HG03025 (cell line): ENCODE data around the gene PTPRS.

ENCODE experiments used
- ATAC-seq: cut with Tn5 transposase; IDR thresholded peaks from one replicate; pipeline ENCODE4 v1.9.1; 2021; ENCODE audit warnings: mild to moderate bottlenecking, moderate library complexity; ENCODE audit not compliant: unreplicated experiment, low FRiP score

The PTPRS gene

DNA sequence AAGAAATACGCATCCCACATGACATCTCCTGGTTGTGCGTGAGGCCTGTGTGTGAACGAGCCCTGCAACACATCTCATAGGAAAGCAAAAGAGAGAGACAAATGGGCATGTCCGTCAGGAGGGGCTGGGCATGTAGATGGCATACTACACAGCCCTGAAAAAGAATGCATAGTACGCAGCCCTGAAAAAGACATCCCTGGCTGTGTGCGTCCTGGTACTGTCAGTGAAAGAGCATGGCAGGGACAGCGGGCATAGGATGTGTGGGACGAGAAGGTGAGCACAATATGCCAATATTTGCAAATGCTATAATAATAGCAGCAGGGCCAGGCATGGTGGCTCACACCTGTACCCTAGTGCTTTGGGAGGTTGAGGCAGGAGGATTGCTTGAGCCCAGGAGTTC is 28.6 kb downstream of the PTPRS start:
- no peak for ATAC-seq

DNA sequence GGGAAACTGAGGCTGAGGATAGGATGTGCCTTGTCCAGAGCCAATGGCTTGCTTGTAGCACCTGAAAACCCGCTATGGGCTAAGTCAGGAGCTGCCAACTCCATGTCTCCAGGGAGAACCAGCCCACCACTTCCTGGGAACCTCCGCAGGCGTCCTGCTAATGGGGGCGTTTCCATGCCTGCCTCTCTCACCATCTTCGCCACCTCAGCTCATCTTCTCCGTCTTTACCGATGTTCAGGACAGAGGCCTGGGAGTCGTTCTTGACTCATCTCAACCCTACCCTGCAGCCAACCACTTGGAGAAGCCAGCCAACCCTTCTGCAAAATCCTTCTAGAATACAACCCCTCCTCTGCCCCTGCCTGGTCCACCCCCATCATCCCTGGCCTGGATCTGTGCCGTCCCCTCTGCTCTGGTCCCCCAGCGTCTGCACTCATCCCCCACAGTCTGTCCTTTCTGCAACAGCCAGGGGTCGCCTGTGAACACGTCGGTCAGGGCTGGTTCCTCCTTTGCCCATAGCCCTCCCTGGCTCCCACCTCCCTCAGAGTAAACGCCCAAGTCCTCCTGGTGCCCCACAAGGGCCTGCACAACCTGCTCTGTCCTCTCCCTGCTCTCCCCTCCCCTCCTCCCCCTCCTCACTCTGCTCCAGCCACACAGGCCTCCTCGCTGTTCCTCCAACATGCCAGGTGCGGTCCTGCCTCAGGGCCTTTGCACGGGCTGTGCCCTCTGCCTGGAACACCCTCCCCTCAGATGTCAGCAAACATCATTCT is 31.0 kb downstream of the PTPRS start:
- ATAC-seq: no peak

DNA sequence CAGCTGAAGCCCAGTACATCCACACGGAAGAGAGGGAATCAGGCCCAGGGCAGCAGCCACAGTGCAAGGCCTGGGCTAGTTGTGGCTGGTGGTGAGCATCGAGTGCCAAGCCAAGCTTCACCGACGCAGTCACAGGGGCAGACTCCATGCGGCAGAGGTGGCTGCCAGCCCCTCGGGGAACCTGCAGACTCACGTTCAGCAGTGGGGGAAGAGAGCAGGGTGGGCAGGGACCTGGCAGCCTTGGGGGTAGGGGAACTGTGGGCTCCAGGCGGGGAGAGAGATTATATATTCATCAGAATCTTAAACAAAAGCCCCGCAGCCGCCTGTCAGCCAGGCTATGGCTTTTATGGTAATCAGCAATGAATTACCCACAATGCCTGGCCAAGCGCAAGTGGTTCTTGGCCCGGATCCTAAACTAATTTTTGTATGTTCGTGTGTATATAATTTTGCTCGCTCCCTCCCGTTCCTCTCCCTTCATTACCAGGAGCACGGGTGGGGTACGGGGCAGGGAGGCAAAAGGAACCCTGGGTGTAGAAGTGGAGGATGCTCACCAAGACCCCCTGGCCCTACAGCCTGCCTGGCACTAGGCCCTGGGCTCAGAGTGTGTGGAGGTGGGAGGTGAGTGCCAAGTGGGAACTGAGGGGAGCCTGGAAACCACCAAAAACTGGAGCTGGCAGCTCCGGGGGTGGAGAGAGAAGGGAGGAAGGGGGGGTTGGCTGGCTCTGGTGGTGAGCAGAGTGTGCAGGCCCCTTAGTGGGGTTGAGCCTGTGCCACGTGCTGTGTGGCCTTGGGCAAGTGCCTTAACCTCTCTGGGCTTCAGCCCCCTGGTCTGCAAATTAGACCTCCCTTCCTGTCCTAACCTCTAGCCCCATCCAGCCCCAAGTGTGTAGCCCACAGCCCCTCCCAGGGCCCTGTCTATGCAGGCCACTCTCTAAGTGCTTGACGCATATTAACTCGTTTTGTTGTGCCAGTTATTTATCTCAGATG is 31.9 kb downstream of the PTPRS start:
- ATAC-seq: no peak

DNA sequence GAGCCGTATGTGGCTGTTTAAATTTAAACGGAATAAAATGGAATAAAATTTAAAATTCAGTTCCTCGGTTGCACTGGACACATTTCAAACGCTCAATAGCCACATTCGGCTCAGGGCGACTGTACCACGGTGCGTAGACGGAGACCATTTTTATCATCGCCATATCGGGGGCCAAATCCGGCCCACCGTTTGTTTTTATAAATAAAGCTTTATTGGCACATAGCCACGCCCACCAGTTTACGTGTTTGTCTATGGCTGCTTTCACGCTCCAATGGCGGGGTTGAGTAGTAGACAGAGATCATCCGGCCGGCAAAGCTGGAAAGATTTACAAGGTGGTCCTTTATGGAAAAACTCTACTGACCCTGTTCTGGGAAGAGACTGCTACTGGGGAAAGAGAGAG is 33.0 kb downstream of the PTPRS start:
- no peak for ATAC-seq

DNA sequence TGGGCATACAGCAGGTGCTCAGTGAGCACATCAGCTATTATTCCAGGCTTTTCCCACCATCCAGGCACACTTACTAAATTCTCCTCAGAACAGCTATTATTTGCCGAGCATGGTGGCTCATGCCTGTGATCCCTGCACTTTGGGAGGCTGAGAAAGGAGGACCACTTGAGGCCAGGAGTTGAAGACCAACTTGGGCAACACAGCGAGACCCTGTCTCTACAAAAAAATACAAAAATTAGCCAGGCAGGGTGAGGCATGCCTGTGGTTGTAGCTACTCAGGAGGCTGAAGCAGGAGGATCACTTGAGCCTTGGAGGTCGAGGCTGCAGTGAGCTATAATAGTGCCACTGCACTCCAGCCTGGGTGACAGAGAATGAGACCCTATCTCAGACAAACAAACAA is 35.4 kb downstream of the PTPRS start:
- no peak for ATAC-seq

DNA sequence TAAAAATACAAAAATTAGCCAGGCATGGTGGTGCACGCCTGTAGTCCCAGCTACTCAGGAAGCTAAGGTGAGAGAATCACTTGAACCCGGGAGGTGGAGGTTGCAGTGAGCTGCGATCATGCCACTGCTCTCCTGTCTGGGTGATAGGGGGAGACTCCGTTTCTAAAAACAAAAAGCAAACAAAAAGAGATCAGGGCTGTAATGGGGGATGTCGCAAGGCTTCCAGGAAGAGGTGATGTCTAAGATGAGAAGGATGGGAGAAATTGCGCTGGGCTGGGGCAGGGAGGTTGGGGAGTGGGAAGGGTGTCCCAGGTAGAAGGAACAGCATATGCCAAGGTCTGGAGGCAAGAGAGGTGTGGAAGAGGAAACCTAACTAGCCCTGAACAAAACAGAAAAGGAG is 36.1 kb downstream of the PTPRS start:
- ATAC-seq: no peak

DNA sequence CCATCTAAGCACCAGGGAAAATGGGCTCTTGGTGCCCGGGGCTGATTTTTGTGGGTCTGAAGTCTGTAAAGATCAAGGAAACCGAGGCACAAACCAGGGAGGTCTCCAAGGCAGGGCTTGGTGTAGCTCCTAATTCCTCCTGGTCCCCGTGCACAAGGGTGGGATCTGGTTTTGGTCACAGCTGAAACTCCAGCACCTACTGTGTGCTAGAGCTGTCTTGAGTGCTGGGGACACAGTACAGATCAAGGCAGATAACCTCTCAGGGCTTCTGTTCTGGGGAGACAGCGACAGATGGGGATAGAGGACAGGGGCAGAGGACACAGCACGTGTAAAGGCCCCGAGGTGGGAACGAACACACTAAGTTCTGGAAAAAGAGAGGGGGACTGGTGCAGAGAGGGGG is 37.4 kb downstream of the PTPRS start:
- ATAC-seq: no peak

DNA sequence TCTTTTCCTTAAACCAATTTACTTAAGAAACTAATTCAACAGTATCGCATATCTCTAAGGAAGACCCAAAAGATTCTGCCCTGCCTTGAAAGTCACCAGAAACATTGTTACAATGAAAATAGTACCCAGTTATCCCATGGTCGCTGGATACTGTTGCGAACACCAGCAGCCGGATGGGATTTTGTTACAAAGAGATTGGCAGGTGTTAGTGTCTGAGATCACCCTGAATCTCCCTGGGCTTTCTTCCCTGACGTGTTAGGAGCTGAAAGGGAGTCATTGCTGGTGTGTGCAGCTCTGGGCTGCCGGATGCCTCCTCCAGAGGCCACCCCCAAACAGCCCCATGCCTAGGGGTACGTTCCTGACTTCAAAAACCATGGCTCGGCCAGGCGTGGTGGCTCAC is 38.2 kb downstream of the PTPRS start:
- no peak for ATAC-seq

DNA sequence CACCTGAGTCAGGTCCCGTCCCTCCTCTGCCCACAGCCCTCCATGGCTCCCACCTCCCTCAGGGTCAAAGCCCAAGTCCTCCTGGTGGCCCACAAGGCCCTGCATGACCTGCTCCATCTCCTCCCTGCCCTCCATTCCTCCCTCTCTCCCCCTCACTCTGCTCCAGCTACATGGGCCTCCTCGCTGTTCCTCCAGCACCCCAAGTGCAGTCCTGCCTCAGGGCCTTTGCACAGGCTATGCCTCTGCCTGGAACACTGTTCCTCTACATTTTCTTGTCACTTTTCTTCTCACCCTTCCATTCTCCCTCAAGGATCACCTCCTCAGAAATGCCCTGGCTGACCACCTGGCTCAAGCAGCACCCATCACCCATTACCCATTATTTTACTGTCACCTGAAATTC is 41.5 kb downstream of the PTPRS start:
- no peak for ATAC-seq

DNA sequence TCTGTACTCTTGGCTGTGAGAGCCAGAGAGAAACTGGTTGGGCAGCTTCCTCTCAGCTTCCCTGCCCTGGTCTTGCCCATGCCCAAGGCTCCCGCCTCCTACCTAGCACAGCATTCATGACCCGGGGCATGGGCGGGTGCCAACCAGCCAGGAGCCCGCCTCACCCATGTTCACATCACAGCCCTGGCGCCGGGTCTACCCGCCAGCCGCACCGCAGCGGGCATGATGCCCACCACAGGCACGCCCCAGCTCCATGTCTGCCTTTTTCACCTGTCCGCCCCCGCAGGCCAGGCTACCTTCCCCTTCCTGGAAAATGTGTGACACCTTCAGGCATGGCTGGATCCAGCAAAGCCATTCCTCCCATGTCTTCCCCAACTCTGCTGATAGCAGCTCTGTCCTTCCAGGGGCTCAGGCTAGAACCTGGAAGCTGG is 42.1 kb downstream of the PTPRS start:
- no peak for ATAC-seq

DNA sequence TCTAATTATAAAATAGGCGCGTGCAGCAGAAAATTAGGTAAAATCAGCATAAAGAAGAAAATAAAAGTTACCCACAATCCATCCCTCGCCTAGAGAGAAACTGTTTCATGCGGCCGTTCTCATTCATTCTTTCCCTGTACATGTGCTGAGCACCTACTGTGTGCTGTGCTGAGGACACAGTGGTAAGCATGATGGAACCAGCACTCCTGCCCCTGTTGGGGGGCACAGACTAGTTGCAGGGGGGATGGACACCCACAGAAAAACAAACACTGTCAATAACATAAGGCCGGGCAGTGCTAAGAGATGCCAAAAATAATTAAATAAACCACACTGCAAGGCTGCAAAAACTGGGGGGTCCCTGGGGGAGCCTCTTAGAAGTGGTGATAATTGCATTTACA is 43.3 kb downstream of the PTPRS start:
- no peak for ATAC-seq

DNA sequence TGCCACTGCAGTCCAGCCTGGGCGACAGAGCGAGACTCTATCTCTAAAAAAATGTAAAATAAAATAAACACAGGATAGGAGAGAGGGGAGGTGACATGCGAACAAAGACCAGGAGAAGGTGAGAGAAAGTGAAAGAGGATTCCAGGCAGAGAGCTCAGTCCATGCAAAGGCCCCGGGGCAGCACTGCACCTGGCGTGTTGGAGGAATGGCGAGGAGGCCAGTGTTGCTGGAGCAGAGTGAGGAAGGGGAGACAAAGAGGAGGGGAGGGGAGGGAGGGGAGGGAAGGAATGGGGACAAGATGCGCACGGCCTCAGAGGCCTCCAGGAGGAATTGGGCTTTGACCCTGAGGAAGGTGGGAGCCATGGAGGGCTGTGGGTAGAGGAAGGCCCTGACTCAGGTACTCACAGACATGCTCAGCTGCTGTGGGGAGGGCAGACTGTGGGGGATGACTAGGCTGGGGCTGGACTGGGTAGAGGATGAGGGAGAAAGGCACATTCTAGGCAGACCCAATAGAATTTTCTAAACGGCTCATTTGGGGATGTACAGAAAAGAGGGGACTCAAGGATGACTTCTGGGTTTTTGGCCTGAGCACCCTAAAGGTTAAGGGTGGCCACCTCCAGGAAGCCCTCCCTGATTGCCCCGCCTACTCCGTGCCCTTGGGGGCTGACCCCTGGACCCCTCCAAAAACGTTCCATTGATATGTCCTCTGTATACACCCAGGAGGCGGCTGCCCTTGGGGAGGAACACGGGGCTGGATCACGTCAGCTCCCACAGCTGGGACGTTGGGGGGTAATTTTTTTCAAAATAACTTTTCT is 43.9 kb downstream of the PTPRS start:
- no peak for ATAC-seq

DNA sequence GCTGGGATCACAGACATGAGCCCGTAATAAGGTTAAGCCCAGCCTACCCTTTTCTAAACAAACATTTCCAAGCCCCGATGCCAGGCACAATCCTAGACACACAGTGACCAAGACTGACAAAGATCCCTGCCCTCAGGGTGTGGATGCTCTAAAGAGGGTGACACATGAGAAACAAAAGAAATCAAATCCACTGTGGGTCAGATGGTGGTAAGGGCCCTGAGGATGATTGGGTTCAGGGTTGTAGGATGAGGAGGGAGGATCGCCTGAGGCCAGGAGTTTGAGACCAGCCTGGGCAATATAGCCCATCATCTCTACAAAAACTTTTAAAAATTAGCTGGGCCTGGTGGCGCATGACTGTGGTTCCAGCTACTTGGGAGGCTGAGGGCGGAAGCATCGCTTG is 44.6 kb downstream of the PTPRS start:
- no peak for ATAC-seq

DNA sequence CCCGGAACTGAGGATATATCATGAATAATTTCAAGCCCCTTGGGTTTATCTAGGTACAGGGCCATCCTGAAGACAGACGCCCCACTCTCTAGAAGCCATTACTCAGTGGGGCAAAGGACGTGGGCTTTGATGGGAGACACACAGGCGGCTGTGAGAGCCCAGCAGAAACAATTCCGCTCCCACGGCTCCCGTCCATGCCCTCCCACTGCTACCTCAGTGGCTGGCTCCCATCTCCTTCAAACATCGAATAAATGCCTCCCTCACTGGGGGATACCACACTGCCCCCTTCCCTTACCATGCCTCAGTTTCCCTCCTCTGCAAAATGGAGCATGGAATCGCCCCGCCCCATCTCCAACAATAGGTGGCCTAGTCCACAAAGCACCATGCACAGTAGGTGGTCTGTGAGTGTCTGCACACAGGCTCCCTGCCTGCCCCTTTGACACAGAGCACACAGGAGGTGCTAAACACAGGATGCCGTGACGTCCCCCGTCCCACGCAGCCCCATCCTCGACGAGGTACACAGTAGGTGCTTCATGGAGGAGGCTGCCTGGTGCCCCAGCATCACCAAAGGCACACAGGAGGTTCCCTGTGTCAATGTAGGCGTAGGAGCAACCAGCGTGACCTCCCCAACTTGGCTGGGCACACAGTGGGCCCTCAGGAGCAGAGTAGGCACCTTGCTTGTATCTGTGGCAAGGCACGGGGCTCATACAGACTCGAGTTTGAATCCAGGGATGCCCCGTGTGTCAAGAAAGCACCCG is 46.0 kb downstream of the PTPRS start:
- no peak for ATAC-seq

DNA sequence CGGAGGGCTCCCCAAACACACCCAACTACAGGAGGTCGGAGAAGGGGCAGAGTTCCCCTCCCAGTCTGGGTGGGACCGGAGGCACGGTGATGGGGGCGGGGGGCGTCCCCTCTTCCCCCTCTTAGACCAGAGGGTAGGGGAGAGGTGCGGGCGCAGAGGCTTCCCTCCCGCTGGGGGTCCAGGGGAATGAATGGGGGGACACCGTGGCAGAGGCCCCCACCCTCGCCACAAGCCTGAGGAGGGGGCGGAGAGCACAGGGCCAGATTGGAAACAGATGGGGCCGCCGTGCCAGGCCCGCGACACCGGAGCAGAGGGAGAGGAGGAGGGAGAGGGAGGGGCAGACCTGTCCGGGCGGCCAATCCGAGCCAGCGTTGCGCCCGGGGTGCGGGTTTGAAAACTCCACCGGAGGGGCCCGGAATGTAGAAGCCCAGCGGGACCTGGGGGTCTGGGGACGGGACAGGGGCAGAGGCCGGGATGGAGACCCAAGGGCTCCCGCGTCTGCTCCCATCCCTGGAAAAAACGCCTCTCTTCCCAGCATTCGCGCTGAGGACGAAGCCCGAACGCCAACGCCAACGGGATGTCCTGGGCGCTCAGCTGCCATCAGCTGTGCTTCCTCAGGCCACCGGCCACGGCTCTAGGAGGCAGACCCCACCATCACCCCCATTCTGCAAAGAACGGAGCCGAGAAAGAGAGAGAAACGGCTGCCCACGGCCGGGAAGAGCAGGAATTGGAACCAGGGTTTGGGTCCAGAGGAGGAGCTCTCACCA is 46.8 kb downstream of the PTPRS start:
- no peak for ATAC-seq

DNA sequence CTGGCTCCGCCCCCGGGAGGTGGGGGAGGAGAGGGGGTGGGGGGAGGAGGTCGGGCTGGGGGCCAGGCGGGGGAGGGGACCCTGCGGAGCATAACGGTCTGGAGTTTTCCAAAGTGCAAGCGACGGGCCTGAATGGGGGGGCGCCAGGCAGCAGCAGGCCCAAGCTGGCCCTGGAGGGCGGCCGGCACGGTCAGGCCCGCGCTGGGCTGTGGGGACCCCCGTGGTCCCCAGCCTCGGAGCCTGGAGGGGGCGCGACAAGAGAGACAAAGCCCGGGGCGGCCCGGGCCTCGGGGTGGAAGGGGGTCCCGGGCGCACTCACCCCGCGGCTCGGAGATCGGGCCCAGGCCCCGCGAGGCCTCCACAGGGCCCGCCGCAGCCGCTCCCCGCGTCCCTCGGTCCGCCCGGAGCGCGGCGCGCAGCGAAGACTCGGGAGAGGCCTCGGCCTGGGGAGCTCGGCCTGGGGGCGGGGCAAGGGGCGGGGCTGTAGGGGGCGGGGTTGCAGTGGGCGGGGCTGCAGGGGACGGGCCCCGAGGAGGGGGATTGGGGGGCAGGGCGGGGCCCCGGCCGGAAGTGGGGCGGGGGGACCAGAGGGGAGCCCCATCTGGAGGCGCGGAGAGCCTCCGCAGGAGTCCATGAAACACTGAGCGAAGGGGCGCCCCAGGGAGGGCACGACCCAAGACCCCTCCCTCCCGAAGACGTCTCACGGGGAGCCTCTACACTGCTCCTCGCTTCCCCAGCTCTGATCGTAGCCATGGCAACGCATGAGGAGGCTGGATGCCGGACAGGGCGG is 47.6 kb downstream of the PTPRS start:
- ATAC-seq: no peak

DNA sequence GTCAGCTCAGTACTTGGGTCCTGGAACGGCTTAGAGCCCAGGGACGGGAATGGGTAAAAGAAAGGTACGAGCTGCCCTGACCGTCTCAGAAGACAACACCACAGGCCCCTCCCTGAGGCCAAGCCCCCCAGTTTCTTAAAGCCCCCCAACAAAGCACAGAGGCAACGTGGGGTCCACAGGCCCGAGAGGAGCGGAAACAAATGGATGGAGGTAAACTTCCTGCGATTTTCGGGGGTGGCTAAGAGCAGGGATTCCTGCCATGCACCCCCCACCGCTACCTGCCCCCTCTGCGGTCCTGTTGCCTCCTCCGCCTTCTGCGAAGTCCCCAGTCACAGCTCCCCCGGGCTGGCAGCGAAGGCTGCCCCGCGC is 48.2 kb downstream of the PTPRS start:
- no peak for ATAC-seq

DNA sequence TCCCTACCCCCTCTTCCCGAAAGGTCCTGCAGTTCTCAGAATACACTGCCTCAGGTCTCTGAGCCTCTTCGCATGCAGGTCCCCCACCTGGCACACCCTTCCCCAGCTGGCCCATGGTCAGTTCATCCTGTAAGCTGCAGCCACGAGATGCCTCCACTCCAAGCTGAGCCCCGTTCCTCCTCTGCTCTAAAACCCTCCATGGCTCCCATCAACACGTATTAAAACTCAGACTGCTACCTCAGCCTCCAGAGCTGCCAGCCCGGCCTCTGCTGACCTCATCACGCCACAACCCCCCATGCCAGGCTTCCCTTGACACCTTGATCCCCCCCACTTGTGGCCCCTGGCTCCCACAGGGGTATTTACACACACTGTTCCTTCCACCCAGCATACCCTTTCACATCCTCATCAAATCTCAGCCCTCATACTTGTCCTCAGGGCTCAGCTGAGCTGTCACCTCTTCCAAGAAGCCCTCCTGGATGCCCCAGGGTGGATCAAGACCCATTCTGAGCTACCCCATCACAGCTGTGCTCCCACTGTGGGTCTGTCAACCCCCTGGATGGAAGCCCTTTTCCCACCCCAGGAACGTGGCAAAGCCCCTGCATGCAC is 48.9 kb downstream of the PTPRS start:
- no peak for ATAC-seq
